Hematopoietic multipotent progenitor cell treated with erythropoietin and hydrocortisone succinate and interleukin-3 and kit ligand, for 6 days (in vitro differentiated cells): ENCODE measurements around the gene SARDH.

Experiments used
- DNase-seq: peaks from one replicate; pipeline ENCODE4 v3.0.0-alpha.2; 2015

Gene SARDH

DNA sequence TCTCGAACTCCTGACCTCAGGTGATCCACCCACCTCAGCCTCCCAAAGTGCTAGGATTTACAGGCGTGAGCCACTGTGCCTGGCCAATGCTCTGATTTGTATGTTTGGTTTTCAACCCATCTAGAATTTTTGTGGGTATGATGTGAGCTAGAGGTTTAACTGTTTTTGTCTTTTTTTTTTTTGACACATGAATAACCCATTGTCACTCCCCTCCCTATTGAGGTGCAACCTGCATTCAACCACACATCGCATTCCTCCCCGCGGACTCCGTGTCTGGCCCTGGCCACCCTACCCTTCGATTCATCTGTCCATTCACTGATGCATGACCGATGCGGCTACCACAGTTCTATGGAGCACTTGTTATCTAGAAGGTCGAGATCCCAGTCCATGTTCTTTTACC lies 119.4 kb downstream of the SARDH start:
- DNase-seq: no peak

GRCh38 chr9:133616643-133617405 lies 121.3 kb downstream of the SARDH start:
- no peak for DNase-seq

- DNase-seq: no peak
Observed at GRCh38 chr9:133615606-133616188, 122.5 kb downstream of the SARDH start.

- DNase-seq: no peak
Observed at GRCh38 chr9:133615186-133615585, 123.0 kb downstream of the SARDH start.

DNA sequence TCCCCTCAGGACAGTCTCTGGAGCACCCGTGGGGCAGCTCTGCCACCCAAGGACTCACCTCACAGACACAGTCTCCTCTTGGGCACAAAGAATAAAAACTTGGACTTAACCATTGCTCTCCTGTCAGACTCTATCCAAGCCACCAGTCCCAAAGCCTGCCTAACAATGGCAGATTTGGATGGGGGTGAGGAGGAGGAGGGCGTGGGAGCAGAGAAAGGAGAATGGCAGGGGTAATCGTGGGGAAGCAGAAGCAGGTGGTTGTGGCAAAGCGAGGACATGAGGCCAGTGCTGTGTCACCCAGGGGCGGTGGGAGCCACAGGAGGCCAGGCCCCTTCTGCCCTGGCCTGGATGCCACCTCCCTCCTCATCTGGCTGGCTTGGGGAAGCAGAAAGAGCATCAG lies 123.5 kb downstream of the SARDH start:
- DNase-seq: no peak

DNA sequence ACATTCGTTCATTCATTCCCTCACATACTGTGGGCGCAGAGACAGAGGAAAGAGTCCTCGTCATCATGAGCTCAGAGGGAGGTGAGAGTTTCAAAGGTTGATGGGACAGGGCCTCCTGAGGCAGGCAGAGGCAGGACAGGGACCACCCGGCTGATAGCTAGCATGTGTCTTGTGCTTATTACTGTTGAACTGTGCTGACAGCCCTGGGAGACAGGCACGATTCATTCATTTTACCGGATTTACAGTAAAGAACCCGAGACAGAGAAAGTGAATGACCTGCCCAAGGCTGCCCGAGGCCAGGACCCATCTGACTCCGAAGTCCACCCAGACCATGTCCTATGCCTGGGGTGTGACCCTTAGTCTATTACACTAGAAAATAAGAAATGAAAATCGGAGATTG lies 124.1 kb downstream of the SARDH start:
- DNase-seq: no peak
